Measurements from ENCODE around the gene TOR1B.
"Not testable (repeated sequence)": the region's sequence is repeated elsewhere in the genome, so short reads cannot be mapped to it uniquely, and the experiment has no call there.

The TOR1B gene

GRCh38 chr9:129776096-129776495 lies 26.9 kb upstream of the TOR1B start:
- intact Hi-C loops (cut with DNase I); DNase-seq: not testable (repeated sequence)

GRCh38 chr9:129776566-129776937 lies 26.4 kb upstream of the TOR1B start:
- intact Hi-C loops (cut with DNase I) = no loop called here
- DNase-seq = no peak

GRCh38 chr9:129776938-129777768 lies 25.8 kb upstream of the TOR1B start:
- intact Hi-C loops (cut with DNase I) = no loop called here
- DNase-seq = peak; percentile 27 to 94 (median 60)

GRCh38 chr9:129777769-129778130 lies 25.2 kb upstream of the TOR1B start:
- intact Hi-C loops (cut with DNase I) = no loop called here
- no peak for DNase-seq

GRCh38 chr9:129778469-129778868 lies 24.5 kb upstream of the TOR1B start:
- intact Hi-C loops (cut with DNase I) = no loop called here

GRCh38 chr9:129779560-129780190 lies 23.3 kb upstream of the TOR1B start:
- intact Hi-C loops (cut with DNase I) = loop anchor here (5.0 kb wide), 2 partner anchors 137 to 642 kb away; partner anchors contain the start of gene ASB6
- no peak for DNase-seq

More at GRCh38 chr9:129778469-129778868, 24.5 kb upstream of the TOR1B start:
- DNase-seq = no peak

GRCh38 chr9:129781131-129781530 lies 21.9 kb upstream of the TOR1B start:
- intact Hi-C loops (cut with DNase I) = loop anchor here (5.0 kb wide), 2 partner anchors 139 to 644 kb away; partner anchors contain the start of gene ASB6
- no peak for DNase-seq

- intact Hi-C loops (cut with DNase I) = loop anchor here (5.0 kb wide), 2 partner anchors 140 to 645 kb away; partner anchors contain the start of gene ASB6
- no peak for DNase-seq
These were observed 21.0 kb upstream of the TOR1B start for GRCh38 chr9:129781981-129782380.

GRCh38 chr9:129783516-129784361 lies 19.2 kb upstream of the TOR1B start:
- intact Hi-C loops (cut with DNase I) = loop anchor here (1.0 to 5.0 kb wide), 3 partner anchors 46 to 646 kb away; partner anchors contain the start of gene ASB6
- peak; percentile 33 to 93 (median 70) for DNase-seq

- not testable (repeated sequence) for DNase-seq
- intact Hi-C loops (cut with DNase I) = loop anchor here (5.0 kb wide), 2 partner anchors 143 to 648 kb away; partner anchors contain the start of gene ASB6
These were observed 18.0 kb upstream of the TOR1B start for GRCh38 chr9:129784970-129785369.

GRCh38 chr9:129785866-129786265 lies 17.1 kb upstream of the TOR1B start:
- intact Hi-C loops (cut with DNase I) = no loop called here
- no peak for DNase-seq

- intact Hi-C loops (cut with DNase I) = no loop called here
- no peak for DNase-seq
These were observed 16.5 kb upstream of the TOR1B start for GRCh38 chr9:129786481-129786880.

GRCh38 chr9:129794549-129794948 lies 8.4 kb upstream of the TOR1B start:
- DNase-seq = no peak
- intact Hi-C loops (cut with DNase I) = no loop called here

GRCh38 chr9:129796029-129796428 lies 7.0 kb upstream of the TOR1B start:
- DNase-seq; intact Hi-C loops (cut with DNase I): not testable (repeated sequence)

GRCh38 chr9:129798973-129799372 lies 4.0 kb upstream of the TOR1B start:
- intact Hi-C loops (cut with DNase I) = no loop called here
- DNase-seq = no peak

- intact Hi-C loops (cut with DNase I) = no loop called here
- DNase-seq = no peak
These were observed 1.5 kb upstream of the TOR1B start for GRCh38 chr9:129801504-129801903.

GRCh38 chr9:129803676-129804060 lies 684 bp downstream of the TOR1B start:
- DNase-seq = no peak
- intact Hi-C loops (cut with DNase I) = loop anchor here (1.0 kb wide), 1 partner anchor 21 kb away; the partner anchor contains the start of gene TOR1A

- intact Hi-C loops (cut with DNase I) = no loop called here
- no peak for DNase-seq
These were observed 3.1 kb downstream of the TOR1B start for GRCh38 chr9:129806061-129806460.

- intact Hi-C loops (cut with DNase I) = no loop called here
- DNase-seq = no peak
These were observed 6.4 kb downstream of the TOR1B start for GRCh38 chr9:129809346-129809745.

GRCh38 chr9:129810116-129810515 lies 7.1 kb downstream of the TOR1B start:
- no peak for DNase-seq
- intact Hi-C loops (cut with DNase I) = no loop called here

GRCh38 chr9:129810788-129811187 lies 7.8 kb downstream of the TOR1B start:
- DNase-seq = no peak
- intact Hi-C loops (cut with DNase I) = no loop called here
